DOHH2 (cell line): Measurements from ENCODE around the gene NEK2.

Experiments
- H3F3A ChIP-seq: fragments of 200-600 bp; sonication (generic), shearing (Covaris generic); 2 replicates; pipeline ENCODE4 v1.6.0; 2016; ENCODE audit warnings: antibody characterized with exemption, mild to moderate bottlenecking; ENCODE audit not compliant: control insufficient read depth, insufficient read depth
- H3K27ac ChIP-seq: fragments of 200-600 bp; sonication (generic); 2 replicates; pipeline ENCODE4 v1.5.1; 2014; ENCODE audit warnings: low read depth, mild to moderate bottlenecking, low read length, moderate library complexity
- H3K27me3 ChIP-seq: fragments of 200-600 bp; sonication (generic); 2 replicates; pipeline ENCODE4 v1.6.1; 2014; ENCODE audit warnings: mild to moderate bottlenecking, low read length, mixed read lengths; ENCODE audit not compliant: control insufficient read depth
- H3K36me3 ChIP-seq: fragments of 200-600 bp; sonication (generic); 2 replicates; pipeline ENCODE4 v1.6.1; 2014; ENCODE audit warnings: mild to moderate bottlenecking, low read length, moderate library complexity, mixed read lengths; ENCODE audit not compliant: control insufficient read depth
- H3K4me1 ChIP-seq: fragments of 200-600 bp; sonication (generic); 2 replicates; pipeline ENCODE4 v1.6.1; 2014; ENCODE audit warnings: mild to moderate bottlenecking, low read length, mixed read lengths; ENCODE audit not compliant: control insufficient read depth
- H3K4me2 ChIP-seq: fragments of 200-600 bp; sonication (generic); 2 replicates; pipeline ENCODE4 v1.6.0; 2014; ENCODE audit warnings: mild to moderate bottlenecking, low read length, moderate library complexity
- H3K4me3 ChIP-seq: fragments of 200-600 bp; sonication (generic); 2 replicates; pipeline ENCODE4 v1.5.1; 2014; ENCODE audit warnings: mild to moderate bottlenecking, low read length, mixed read lengths
- H3K79me2 ChIP-seq: fragments of 200-600 bp; sonication (generic); 2 replicates; pipeline ENCODE4 v1.6.1; 2014; ENCODE audit warnings: mild to moderate bottlenecking, low read length, mixed read lengths; ENCODE audit not compliant: control insufficient read depth
- H3K9me2 ChIP-seq: fragments of 200-600 bp; sonication (generic); replicated peaks from 2 replicates; pipeline ENCODE4 v1.6.1; 2014; ENCODE audit warnings: mild to moderate bottlenecking, low read length, mixed read lengths; ENCODE audit not compliant: control insufficient read depth
- H3K9me3 ChIP-seq: fragments of 200-600 bp; sonication (generic); 2 replicates; pipeline ENCODE4 v1.6.1; 2014; ENCODE audit warnings: antibody characterized with exemption, low read length, mixed read lengths; ENCODE audit not compliant: control insufficient read depth, insufficient read depth
- H4K20me1 ChIP-seq: fragments of 200-600 bp; sonication (generic); 2 replicates; pipeline ENCODE4 v1.6.0; 2014; ENCODE audit warnings: low read depth, mild to moderate bottlenecking, antibody characterized with exemption, low read length, moderate library complexity; ENCODE audit not compliant: control insufficient read depth, insufficient read depth
- CTCF ChIP-seq: fragments of 200-600 bp; sonication (generic); IDR thresholded peaks from one replicate; pipeline ENCODE4 v1.5.1; 2014; ENCODE audit warnings: antibody characterized with exemption, mild to moderate bottlenecking, low read depth, low read length; ENCODE audit not compliant: poor library complexity, severe bottlenecking
- EZH2phosphoT487 ChIP-seq: fragments of 200-600 bp; sonication (generic); IDR thresholded peaks from 2 replicates; pipeline ENCODE4 v1.6.1; 2017; ENCODE audit warnings: borderline replicate concordance, mild to moderate bottlenecking, antibody characterized with exemption, low read length, moderate library complexity, mixed read lengths

The NEK2 gene

GRCh38 chr1:211708926-211709325 lies 33.5 kb upstream of the NEK2 start:
- no peaks in the 10 kb centered on the region for H4K20me1 ChIP-seq
- H3F3A ChIP-seq, result no peaks in the 10 kb centered on the region
- H3K4me1 ChIP-seq, result peaks cover 3% of the 10 kb centered on the region; the same call in 1 of the 2 replicates
- TF ChIP-seq EZH2phosphoT487 (no peak), CTCF (no peak)
- H3K9me2 ChIP-seq, result no peaks in the 10 kb centered on the region
- H3K9me3 ChIP-seq, result no peaks in the 10 kb centered on the region
- no peak overlapping the region for H3K4me2 ChIP-seq
- no peak overlapping the region for H3K27ac ChIP-seq
- H3K36me3 ChIP-seq, result no peaks in the 10 kb centered on the region
- no peak overlapping the region for H3K4me3 ChIP-seq
- no peaks in the 10 kb centered on the region for H3K79me2 ChIP-seq
- H3K27me3 ChIP-seq, result peaks cover 5% of the 10 kb centered on the region; the same call in 1 of the 2 replicates

GRCh38 chr1:211708006-211708405 lies 32.6 kb upstream of the NEK2 start:
- no peak for TF ChIP-seq EZH2phosphoT487
- TF ChIP-seq CTCF, result no peak
- H3K79me2 ChIP-seq, result no peaks in the 10 kb centered on the region
- peaks cover 11% of the 10 kb centered on the region; the same call in 1 of the 2 replicates for H3K27me3 ChIP-seq
- H3F3A ChIP-seq, result no peaks in the 10 kb centered on the region
- no peaks in the 10 kb centered on the region for H3K36me3 ChIP-seq
- H3K27ac ChIP-seq, result no peak overlapping the region
- no peak overlapping the region for H3K4me2 ChIP-seq
- no peaks in the 10 kb centered on the region for H3K9me3 ChIP-seq
- no peak overlapping the region for H3K4me3 ChIP-seq
- no peaks in the 10 kb centered on the region for H4K20me1 ChIP-seq
- no peaks in the 10 kb centered on the region for H3K9me2 ChIP-seq
- H3K4me1 ChIP-seq, result peaks cover 6% of the 10 kb centered on the region; the same call in 1 of the 2 replicates

GRCh38 chr1:211705467-211706091 lies 30.2 kb upstream of the NEK2 start:
- Histone ChIP-seq H3K79me2 (no peaks in the 10 kb centered on the region), H3K27me3 (peaks cover 29% of the 10 kb centered on the region), H3K9me3 (no peaks in the 10 kb centered on the region), H3K36me3 (no peaks in the 10 kb centered on the region), H3K4me2 (no peak overlapping the region), H3F3A (no peaks in the 10 kb centered on the region), H3K27ac (no peak overlapping the region), H3K4me3 (no peak overlapping the region), H3K9me2 (no peaks in the 10 kb centered on the region), H4K20me1 (no peaks in the 10 kb centered on the region), H3K4me1 (peaks cover 6% of the 10 kb centered on the region; the same call in 1 of the 2 replicates)
- TF ChIP-seq EZH2phosphoT487 (no peak), CTCF (no peak)
